HL-60/S4 (cell line): Measurements from ENCODE around the gene RNGTT.
"Not testable (repeated sequence)": the region's sequence is repeated elsewhere in the genome, so short reads cannot be mapped to it uniquely, and the experiment has no call there.

Experiments used
- in situ Hi-C: fragments of 300-500 bp; cut with MboI; formaldehyde crosslinking; loops from 2 replicates; pipeline ENCODE4 v1.14.3; 2022; ENCODE audit warnings: low sequenced_read_pairs

The RNGTT gene

DNA sequence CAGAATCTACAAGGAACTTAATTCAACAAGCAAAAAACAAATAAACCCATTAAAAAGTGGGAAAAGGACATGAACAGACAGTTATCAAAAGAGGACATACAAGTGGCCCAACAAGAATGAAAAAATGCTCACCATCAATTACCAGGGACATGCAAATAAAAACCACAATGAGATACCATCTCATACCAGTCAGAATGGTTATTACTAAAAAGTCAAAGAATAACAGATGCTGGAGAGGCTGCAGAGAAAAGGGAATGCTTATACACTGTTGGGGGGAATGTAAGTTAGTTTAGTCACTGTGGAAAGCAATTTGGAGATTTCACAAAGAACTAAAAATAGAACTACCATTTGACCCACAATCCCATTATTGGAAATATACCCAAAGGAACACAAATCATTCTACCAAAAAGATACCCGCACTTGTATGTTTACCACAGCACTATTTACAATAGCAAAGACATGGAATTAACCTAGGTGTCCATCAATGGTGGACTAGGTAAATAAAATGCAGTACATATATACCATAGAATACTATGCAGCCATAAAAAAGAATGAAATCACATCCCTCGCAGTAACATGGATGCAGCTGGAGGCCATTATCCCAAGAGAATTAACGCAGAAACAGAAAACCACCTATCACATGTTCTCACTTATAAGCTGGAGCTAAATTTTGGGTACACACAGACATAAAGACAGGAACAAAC is 48.4 kb downstream of the RNGTT start:
- in situ Hi-C loops: no loop called here

DNA sequence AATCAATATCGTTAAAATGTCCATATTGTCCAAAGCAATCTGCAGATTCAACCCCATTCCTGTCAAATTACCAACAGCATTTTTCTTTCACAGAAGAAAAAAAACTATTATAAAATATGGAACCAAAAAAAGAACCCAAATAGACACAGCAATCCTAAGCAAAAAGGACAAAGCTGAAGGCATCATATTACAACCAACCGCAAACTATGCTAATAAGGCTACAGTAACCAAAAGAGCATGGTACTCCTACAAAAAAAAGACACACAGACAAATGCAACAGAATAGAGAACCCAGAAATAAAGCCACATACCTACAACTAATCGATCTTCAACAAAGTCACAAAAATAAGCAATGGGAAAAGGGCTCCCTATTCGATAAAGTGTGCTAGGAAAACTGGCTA is 49.2 kb downstream of the RNGTT start:
- in situ Hi-C loops: no loop called here

GRCh38 chr6:88913471-88913870 is 49.9 kb downstream of the RNGTT start:
- in situ Hi-C loops: no loop called here

DNA sequence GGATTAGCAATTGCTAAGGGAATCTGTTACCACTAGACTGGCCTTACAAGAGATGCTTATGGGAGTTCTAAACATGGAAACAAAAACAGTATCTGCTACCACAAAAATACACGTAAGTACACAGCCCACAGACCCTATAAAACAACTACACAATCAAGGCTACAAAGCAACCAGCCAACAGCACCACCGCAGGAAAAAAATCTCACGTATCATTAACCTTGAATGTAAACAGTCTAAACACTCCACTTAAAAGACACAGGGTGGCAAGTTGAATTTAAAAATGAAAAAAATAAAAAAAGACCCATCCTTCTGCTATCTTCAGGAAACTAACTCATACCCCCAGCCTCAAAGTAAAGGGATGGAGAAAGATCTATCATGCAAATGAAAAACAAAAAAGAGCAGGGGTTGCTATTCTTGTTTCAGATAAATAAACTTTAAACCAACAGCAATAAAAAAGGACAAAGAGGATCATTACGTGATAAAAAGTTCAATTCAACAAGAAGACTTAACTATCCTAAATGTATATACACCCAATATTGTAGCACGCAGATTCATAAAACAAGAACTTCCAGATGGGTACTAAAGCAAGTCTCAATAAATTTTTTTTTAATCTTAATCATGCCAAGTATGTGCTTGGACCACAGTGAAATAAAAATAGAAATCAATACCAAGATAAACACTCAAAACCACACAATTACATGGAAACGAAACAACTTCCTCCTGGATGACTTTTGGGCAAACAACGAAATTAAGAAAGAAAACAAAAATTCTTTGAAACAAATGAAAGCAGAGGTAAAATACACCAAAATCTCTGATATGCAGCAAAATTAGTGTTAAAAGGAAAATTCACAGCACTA is 52.3 kb downstream of the RNGTT start:
- in situ Hi-C loops: no loop called here

DNA sequence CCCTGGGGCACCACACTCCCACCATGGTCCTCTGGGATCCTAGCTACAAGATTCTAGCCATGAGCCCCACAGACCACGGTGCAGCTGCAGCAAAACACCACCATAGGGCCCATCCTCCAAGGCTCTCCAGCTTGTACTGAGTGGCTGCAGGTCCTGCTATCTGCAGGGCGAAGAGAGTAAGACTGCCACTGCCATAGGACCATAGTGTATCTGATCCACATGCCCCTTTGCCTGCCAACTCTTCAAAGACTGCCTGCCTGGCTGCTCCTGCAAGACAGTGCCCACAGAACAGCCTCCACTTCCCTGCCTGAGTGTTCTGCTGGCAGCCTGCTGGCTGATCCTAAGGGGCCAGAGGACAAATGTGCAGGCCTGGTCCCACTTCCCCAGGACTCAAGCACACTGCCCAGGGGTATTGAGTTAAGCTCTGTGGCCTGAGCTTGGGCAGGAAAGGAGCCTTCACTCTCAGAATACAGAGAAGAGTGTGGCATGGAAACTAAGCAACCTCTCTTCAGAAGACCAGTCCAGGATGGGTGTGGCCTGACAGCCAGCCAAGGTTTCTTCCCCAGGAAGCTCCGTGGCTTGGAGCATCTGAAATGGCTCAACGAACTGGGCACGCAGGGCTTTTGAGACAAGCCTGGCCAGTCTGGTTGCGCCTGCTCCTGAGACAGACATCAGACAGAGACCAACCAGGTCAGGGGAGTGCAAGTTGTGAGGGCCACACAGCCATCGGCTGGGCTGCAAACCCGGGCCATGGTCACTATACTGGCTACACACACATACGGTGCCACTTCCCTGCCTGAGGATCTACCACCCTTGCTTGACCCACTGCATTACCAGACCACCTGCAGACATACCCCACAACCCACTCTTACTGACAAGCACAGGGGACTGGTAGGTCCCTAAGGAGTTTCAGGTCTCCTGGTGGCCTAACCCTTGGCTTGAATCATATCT is 54.5 kb downstream of the RNGTT start:
- in situ Hi-C loops: no loop called here

GRCh38 chr6:88907148-88907547 is 56.3 kb downstream of the RNGTT start:
- in situ Hi-C loops: not testable (repeated sequence)

DNA sequence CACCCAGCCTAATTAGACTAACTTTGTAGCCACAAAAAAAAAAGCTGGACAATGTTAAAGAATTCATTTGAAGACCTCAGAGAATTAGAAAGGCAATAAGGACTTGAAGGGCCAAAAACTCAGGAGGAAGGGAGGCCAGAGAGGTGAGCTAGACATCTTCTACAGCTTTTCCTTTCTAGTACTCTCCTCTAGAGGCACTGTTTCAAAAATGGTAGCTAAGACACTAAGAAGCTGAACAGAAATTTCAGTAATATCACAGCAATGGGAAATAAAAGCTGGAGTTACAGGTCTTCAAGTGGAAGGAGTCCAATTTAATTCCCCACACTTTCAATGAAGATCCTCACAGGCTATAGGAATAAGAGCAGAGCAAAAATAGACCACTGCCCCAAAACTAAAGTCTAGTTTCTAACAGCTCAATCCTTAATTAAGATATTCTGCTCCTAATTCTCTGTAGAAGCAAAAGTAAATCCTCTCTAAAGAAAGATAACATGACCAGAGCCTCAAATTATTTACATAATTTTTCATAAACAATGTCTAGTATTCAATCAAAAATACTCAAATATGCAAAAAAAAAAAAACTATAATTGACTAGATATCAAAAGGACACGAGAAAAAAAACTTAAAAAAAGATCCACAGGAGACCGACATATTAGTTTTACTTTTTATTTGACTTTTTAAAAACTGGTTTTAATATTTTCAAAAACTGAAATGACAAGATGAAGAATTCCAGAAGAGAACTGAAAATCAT is 63.7 kb downstream of the RNGTT start:
- in situ Hi-C loops: no loop called here

DNA sequence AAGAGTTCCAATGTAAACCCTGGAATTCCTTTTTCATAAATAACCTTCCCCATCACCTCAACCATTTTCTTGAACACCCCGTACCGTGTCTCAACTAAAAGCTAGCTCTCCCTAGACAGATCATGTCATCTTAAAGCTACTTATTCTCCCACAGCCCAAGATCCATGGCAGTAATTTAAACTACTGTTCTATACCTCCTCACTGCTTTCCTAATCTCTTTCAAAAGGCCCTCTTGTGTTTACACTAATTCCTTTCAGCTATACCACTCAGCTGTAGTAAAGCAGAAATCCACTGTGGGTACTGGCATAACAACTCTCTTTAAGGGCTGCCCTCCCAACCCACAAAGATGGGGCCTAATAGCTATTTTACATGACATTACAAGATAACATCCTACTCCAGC is 67.5 kb downstream of the RNGTT start:
- in situ Hi-C loops: no loop called here

- in situ Hi-C loops: no loop called here
Observed at GRCh38 chr6:88890860-88891845, 72.3 kb downstream of the RNGTT start.

- in situ Hi-C loops: no loop called here
Observed at GRCh38 chr6:88890394-88890793, 73.0 kb downstream of the RNGTT start.

GRCh38 chr6:88884361-88884760 is 79.1 kb downstream of the RNGTT start:
- in situ Hi-C loops: no loop called here

- in situ Hi-C loops: no loop called here
Observed at GRCh38 chr6:88882536-88882935, 80.9 kb downstream of the RNGTT start.

DNA sequence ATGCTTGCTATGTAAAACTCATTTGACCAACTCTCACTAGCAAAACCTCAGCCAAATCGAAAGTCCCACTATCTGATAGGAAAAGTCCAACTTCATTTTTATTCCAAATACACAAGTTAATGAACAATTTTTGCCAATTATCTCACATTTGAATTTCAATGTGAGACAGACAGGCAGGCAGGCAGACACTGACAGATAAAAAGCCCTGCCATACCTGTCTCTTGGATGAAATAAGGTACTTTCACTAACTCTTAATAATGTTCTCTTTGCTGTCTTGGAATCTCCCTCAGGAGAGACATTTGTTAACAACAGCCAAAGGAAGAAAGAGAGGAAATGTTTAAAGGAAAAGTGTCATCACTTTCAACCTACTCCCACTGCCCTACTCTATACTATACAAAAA is 82.0 kb downstream of the RNGTT start:
- in situ Hi-C loops: no loop called here

GRCh38 chr6:88880021-88880420 is 83.4 kb downstream of the RNGTT start:
- in situ Hi-C loops: no loop called here

GRCh38 chr6:88877893-88878292 is 85.5 kb downstream of the RNGTT start:
- in situ Hi-C loops: no loop called here

GRCh38 chr6:88872962-88873361 is 90.5 kb downstream of the RNGTT start:
- in situ Hi-C loops: loop anchor here (25.0 kb wide), 1 partner anchor 936 kb away; no protein-coding TSS in a partner anchor

GRCh38 chr6:88871498-88871897 is 91.9 kb downstream of the RNGTT start:
- in situ Hi-C loops: loop anchor here (25.0 kb wide), 1 partner anchor 934 kb away; no protein-coding TSS in a partner anchor

DNA sequence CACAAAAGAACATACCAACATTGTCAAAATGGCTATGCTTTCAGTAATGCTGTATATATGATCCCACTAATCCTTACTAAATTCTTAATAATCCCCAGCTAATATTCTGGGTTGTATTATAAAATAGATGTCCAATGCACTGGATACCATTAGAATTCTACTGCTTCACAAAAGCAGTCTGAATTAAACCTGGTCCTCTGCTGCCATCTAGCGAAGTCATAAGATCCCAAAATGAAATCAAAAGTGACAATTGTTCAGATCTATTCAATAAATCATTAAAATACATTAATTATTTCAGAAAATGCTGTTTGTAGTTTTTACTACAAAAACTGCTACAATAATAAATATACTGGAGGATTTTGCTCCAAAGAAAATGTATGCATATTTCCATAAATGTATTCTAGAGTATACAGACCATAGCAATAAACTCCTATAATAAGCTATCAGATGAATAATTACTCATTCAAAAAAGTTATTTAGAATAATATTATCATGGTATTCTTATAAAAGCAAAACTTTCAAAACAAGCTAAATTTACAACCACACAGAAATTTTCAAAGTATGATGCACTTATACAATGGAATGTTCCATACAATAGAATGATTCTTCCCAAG is 92.6 kb downstream of the RNGTT start:
- in situ Hi-C loops: loop anchor here (25.0 kb wide), 1 partner anchor 934 kb away; no protein-coding TSS in a partner anchor
